GM10248 (cell line): Measurements from ENCODE around the gene INPP4B.

ENCODE experiments used
- CTCF ChIA-PET: fragments of 300-600 bp; sonication (Branson Sonifier 250); formaldehyde crosslinking; extraction: SDS; loops from one replicate; lab custom pipeline; 2021; ENCODE audit warnings: antibody characterized with exemption; lab: Yijun Ruan, JAX
- POLR2A ChIA-PET: fragments of 350-650 bp; sonication (Branson Sonifier 250); formaldehyde crosslinking; extraction: SDS; loops from one replicate; lab custom pipeline; 2020; ENCODE audit warnings: antibody characterized with exemption; lab: Yijun Ruan, JAX
- DNase-seq: peaks from one replicate; pipeline ENCODE4 v3.0.0; 2012; ENCODE audit errors: extremely low spot score
- TF ChIP-seq, protein P1 (sequence below): IDR thresholded peaks from 2 replicates; pipeline ENCODE4 v1.5.1; 2012; ENCODE audit warnings: mild to moderate bottlenecking, low read depth; ENCODE audit errors: extremely low read depth, missing control alignments, control extremely low read depth

The INPP4B gene

DNA sequence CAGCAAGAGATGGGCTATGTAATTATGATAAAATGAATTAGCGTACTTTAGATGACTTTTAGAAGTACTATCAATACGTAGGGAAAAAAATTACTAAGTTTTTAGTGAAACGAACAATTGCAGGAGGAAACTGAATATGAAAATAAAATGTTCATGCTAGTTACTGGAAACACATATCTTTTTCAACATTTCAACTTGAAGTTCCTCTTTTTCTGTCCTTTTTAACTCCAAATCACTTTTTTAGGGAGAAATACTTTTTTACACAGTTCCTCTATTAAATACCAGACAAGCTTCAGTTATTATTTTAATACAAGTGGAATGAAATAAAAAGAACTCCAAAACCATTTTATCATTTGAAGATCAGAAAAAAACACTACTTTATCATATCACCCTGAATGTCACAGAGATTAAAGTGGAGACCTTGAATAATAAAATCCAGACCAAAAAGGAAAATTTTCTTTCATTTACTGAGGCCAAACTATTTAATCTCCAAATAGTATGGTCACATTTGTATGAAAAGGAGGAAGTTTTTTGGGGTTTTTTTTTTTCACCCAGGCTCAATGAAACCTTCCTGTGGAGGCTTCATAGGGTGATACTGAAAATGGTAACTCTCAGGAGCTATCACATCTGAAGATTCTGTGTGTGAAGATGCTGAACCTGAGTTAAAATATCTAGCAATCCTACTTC is 306.2 kb downstream of the INPP4B start:
- ChIA-PET CTCF (interaction anchor here (2.7 kb wide), 1 partner anchor 13 kb away, joined by 8 read pairs; no protein-coding TSS in a partner anchor), POLR2A (no interaction called here)
- no peak for DNase-seq
- TF ChIP-seq, protein P1, sequence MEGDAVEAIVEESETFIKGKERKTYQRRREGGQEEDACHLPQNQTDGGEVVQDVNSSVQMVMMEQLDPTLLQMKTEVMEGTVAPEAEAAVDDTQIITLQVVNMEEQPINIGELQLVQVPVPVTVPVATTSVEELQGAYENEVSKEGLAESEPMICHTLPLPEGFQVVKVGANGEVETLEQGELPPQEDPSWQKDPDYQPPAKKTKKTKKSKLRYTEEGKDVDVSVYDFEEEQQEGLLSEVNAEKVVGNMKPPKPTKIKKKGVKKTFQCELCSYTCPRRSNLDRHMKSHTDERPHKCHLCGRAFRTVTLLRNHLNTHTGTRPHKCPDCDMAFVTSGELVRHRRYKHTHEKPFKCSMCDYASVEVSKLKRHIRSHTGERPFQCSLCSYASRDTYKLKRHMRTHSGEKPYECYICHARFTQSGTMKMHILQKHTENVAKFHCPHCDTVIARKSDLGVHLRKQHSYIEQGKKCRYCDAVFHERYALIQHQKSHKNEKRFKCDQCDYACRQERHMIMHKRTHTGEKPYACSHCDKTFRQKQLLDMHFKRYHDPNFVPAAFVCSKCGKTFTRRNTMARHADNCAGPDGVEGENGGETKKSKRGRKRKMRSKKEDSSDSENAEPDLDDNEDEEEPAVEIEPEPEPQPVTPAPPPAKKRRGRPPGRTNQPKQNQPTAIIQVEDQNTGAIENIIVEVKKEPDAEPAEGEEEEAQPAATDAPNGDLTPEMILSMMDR, result no peak

DNA sequence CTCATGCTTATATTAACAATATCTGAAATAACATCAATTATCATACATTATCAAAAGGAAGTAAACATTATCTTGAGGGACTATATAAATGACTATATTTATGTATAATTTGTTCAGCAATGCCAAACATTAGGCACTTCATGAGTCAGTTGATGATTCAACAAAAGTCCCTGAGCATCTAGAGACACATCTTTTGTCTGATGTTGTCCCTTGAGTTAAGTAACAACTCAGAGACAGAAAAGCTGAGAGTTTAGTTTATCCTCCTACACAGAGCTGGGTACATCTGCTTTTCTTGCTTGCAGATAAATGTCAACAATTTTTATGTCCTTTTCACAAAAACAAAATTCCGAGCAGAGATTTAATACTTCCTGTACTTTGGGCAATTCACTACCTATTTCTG is 311.1 kb downstream of the INPP4B start:
- POLR2A ChIA-PET, result no interaction called here
- CTCF ChIA-PET, result no interaction called here

DNA sequence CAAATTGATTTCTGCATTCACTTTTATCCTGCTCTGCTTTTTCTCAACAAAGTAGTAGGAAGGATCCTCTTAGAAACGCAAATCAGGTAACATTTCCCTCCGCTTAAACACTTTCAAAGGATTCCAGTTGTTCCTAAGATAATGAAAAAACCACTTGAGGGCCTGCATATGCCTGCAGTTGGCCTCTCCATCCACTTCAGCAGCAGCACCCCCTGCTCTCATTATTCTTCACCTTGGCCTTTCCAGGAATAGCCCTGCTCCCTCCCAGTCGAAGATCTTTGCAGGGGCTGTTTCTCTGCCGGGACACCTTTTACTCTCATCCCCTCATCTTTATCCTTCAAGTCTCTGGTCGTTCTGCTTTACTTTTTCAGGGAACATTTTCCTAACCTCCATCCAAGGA is 314.0 kb downstream of the INPP4B start:
- POLR2A ChIA-PET, result no interaction called here
- TF ChIP-seq, protein P1, result no peak
- DNase-seq, result no peak
- CTCF ChIA-PET, result no interaction called here

More for the DNA sequence above, 311.1 kb downstream of the INPP4B start:
- TF ChIP-seq, protein P1, result no peak
- no peak for DNase-seq

DNA sequence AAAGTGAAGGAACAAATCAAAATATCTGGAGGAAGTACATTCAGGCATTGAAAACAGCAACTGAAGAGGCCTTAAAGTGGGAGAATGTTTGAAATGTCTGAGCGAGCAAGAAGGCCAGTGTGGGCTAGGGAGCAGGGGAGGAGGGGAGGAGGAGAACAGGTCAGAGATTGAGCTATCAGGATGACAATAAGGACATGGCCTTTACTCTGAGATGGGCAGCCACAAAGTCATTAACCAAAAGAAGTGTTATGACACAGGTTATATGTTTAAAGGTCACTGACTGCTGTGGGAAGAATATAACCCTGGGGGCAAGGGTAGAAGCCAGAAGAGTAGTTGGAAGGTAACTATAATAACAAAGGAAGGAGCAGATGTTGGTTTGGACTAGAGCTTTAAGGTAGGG is 315.4 kb downstream of the INPP4B start:
- CTCF ChIA-PET, result no interaction called here
- no peak for DNase-seq
- TF ChIP-seq, protein P1, result no peak
- POLR2A ChIA-PET, result no interaction called here

DNA sequence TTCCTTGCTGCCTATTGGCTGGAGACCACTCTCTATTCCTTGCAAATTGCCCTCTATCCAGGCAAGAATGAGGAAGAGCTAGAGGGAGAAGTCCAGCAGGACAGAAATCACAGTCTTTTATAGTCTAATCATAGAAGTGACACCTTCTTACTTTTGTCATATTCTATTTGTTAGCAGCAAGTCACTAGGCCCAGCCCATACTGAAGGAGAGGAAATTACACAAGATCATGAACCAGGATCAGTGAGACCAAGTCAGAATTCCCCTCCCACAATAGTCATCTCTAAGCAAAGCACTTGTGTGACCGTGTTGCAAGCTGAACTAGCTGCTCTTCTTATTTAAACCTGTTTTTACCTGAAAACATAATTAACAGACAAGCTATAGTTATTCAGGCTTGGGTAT is 317.7 kb downstream of the INPP4B start:
- ChIA-PET CTCF (no interaction called here), POLR2A (no interaction called here)
- no peak for DNase-seq
- TF ChIP-seq, protein P1, result no peak

DNA sequence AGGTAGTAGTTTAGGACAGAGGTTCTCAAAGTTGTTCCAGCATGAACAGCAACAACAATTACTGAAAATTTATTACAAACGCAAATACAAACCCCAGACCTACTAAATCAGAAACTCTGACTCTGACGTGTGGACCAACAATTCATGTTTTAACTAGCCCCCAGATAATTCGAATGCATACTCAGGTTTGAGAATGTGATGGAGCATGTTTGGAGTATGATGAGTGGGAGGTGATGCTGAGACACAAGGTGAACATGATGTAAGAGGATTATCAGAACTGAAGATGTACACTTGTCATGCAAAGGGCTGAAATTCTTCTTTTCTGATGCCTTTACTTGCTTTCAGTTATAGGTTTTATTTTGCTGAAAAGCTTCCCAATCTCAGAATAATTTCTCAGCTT is 323.0 kb downstream of the INPP4B start:
- ChIA-PET POLR2A (no interaction called here), CTCF (interaction anchor here (1.0 kb wide), 1 partner anchor 15 kb away, joined by 3 read pairs; no protein-coding TSS in a partner anchor)
- TF ChIP-seq, protein P1, result no peak
- DNase-seq, result no peak
